Ishikawa (cell line): ENCODE results near the gene SLC24A4.

ENCODE experiments used
- CEBPB ChIP-seq: IDR thresholded peaks from 2 replicates; pipeline ENCODE4 v1.6.1; 2012
- CREB1 ChIP-seq: IDR thresholded peaks from 2 replicates; pipeline ENCODE4 v1.6.1; 2012; ENCODE audit warnings: low read depth
- EGR1 ChIP-seq: IDR thresholded peaks from 2 replicates; pipeline ENCODE4 v1.6.1; 2012
- EP300 ChIP-seq: IDR thresholded peaks from 2 replicates; pipeline ENCODE4 v1.6.1; 2012; ENCODE audit warnings: borderline replicate concordance
- FOXM1 ChIP-seq: IDR thresholded peaks from 2 replicates; pipeline ENCODE4 v1.6.1; 2012; ENCODE audit warnings: low read depth, borderline replicate concordance
- NFIC ChIP-seq: IDR thresholded peaks from 2 replicates; pipeline ENCODE4 v1.6.1; 2012
- RAD21 ChIP-seq: IDR thresholded peaks from 2 replicates; pipeline ENCODE4 v1.6.1; 2012; ENCODE audit warnings: low read depth
- TAF1 ChIP-seq: IDR thresholded peaks from 2 replicates; pipeline ENCODE4 v1.6.1; 2012; ENCODE audit warnings: low read depth, mild to moderate bottlenecking
- TCF12 ChIP-seq: IDR thresholded peaks from 2 replicates; pipeline ENCODE4 v1.6.1; 2012; ENCODE audit warnings: low read depth
- TEAD4 ChIP-seq: IDR thresholded peaks from 2 replicates; pipeline ENCODE4 v1.6.1; 2012
- YY1 ChIP-seq: IDR thresholded peaks from 2 replicates; pipeline ENCODE4 v1.6.1; 2012; ENCODE audit warnings: low read depth
- ZBTB7A ChIP-seq: IDR thresholded peaks from 2 replicates; pipeline ENCODE4 v1.6.1; 2012; ENCODE audit warnings: low read depth
- TF ChIP-seq, protein P1 (sequence below): IDR thresholded peaks from 2 replicates; pipeline ENCODE4 v1.6.1; 2012
- TF ChIP-seq, protein P2 (sequence below): IDR thresholded peaks from 2 replicates; pipeline ENCODE4 v1.6.1; 2012; ENCODE audit warnings: low read depth, mild to moderate bottlenecking
- TF ChIP-seq, protein P3 (sequence below): IDR thresholded peaks from 2 replicates; pipeline ENCODE4 v1.6.1; 2012

Gene SLC24A4

DNA sequence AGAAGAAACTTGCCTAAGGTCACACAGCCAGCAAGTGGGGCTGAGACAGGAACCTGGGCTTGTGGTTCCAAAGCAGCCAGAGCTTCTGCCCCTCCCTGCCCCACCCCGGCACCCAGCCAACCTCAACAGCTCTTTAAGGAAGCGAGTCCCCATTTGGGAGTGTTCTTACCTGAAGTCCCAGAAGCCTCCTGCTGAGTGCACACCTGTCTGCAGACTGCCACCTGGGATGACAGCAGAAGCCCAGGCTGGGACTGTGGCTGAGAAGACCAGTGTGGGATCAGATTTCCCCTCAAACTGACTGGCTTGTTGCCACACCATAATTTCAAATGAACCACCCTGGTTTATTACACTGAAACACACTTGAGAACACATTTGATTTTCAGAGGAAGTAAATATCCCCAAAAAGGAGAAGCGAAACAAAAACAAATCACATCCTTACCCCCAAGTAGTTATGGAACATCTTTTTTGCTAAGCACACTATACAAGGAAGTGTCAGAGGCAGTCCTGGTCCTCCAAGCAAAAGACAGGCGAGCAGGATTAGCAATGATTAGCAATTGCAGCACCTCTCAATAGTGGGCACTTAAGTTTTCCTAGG lies 184.3 kb downstream of the SLC24A4 start:
- TF ChIP-seq TCF12 (peak; percentile 97), YY1 (no peak), EP300 (peak; percentile 89), EGR1 (no peak), NFIC (peak; percentile 90), ZBTB7A (no peak), TEAD4 (peak; percentile 61), TAF1 (no peak), FOXM1 (peak; percentile 39; the same call in 1 of the 2 replicates), CEBPB (no peak), CREB1 (no peak), RAD21 (peak; percentile 26; the same call in 1 of the 2 replicates)
- TF ChIP-seq, protein P1, sequence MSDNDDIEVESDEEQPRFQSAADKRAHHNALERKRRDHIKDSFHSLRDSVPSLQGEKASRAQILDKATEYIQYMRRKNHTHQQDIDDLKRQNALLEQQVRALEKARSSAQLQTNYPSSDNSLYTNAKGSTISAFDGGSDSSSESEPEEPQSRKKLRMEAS, result peak; percentile 62
- TF ChIP-seq, protein P2, sequence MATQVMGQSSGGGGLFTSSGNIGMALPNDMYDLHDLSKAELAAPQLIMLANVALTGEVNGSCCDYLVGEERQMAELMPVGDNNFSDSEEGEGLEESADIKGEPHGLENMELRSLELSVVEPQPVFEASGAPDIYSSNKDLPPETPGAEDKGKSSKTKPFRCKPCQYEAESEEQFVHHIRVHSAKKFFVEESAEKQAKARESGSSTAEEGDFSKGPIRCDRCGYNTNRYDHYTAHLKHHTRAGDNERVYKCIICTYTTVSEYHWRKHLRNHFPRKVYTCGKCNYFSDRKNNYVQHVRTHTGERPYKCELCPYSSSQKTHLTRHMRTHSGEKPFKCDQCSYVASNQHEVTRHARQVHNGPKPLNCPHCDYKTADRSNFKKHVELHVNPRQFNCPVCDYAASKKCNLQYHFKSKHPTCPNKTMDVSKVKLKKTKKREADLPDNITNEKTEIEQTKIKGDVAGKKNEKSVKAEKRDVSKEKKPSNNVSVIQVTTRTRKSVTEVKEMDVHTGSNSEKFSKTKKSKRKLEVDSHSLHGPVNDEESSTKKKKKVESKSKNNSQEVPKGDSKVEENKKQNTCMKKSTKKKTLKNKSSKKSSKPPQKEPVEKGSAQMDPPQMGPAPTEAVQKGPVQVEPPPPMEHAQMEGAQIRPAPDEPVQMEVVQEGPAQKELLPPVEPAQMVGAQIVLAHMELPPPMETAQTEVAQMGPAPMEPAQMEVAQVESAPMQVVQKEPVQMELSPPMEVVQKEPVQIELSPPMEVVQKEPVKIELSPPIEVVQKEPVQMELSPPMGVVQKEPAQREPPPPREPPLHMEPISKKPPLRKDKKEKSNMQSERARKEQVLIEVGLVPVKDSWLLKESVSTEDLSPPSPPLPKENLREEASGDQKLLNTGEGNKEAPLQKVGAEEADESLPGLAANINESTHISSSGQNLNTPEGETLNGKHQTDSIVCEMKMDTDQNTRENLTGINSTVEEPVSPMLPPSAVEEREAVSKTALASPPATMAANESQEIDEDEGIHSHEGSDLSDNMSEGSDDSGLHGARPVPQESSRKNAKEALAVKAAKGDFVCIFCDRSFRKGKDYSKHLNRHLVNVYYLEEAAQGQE, result no peak
- TF ChIP-seq, protein P3, sequence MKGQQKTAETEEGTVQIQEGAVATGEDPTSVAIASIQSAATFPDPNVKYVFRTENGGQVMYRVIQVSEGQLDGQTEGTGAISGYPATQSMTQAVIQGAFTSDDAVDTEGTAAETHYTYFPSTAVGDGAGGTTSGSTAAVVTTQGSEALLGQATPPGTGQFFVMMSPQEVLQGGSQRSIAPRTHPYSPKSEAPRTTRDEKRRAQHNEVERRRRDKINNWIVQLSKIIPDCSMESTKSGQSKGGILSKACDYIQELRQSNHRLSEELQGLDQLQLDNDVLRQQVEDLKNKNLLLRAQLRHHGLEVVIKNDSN, result peak; percentile 20; the same call in 1 of the 2 replicates

- no peak for TF ChIP-seq EP300
- TF ChIP-seq RAD21, result peak; percentile 55
These were observed 188.0 kb downstream of the SLC24A4 start for GRCh38 chr14:92510972-92511371.

DNA sequence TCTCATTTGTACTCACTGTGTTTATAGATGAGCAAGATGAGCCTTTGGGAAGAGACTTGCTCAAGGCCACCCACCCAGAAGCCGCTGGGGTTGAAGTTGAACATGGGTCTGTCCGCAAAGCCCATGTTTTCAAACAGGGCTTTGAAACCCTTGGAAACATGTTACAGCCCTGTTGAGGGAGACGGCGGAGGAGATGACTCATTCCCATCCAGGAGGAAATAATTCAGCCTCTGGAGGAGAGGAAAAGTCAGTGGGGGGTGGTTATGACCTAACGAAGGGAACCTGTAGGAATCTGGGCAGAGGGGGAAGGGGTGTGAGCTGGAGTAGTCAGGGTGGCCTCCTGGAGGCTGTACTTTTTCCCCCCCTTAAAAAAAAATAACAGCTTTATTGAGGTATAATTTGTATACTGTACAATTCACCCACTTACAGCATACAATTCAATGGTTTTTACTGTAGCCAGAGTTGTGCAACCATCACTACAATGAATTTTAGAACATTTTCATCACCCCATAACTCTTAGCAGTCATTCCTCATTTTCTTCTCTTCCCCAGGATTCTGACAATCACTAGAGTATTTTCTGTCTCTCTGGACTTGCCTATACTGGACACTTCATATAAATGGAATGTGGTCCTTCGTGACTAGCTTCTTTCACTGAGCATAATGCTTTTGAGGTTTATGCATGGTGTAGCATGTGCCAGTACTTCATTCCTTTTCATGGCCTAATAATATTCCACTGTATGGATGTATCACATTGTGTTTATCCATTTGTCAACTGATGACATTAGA lies 188.7 kb downstream of the SLC24A4 start:
- TF ChIP-seq EGR1, result no peak
- TF ChIP-seq FOXM1, result peak; percentile 61; the same call in 1 of the 2 replicates
- no peak for TF ChIP-seq TAF1
- TF ChIP-seq, protein P3, result no peak
- TF ChIP-seq RAD21, result peak; percentile 23; the same call in 1 of the 2 replicates
- peak; percentile 66 for TF ChIP-seq CEBPB
- TF ChIP-seq TEAD4, result peak; percentile 55
- peak; percentile 74; the same call in 1 of the 2 replicates for TF ChIP-seq EP300
- TF ChIP-seq ZBTB7A, result no peak
- TF ChIP-seq TCF12, result peak; percentile 67; the same call in 1 of the 2 replicates
- no peak for TF ChIP-seq YY1
- TF ChIP-seq, protein P1, result peak; percentile 64
- TF ChIP-seq, protein P2, result no peak
- TF ChIP-seq CREB1, result no peak
- TF ChIP-seq NFIC, result peak; percentile 13; the same call in 1 of the 2 replicates

DNA sequence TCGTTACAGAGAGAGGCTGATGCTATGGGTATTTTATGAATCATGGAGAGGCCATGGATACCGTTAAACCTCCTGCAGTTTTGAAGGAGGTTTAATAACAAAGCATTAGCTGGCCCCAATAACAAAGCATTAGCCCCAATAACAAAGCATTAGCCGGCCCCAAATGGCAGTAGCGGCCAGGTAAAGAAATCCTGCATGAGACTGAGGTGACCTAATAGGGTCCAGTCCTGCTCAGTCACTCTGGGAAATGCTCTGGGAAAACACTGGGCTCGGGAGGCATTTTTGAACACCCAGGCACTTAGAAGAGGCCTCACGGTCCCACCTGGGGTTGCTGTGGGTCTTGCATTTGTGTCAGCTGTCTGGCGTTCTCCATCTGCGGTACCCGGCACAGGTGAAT lies 189.8 kb downstream of the SLC24A4 start:
- no peak for TF ChIP-seq EP300
- no peak for TF ChIP-seq FOXM1
- TF ChIP-seq ZBTB7A, result no peak
- no peak for TF ChIP-seq TAF1
- TF ChIP-seq, protein P3, result no peak
- TF ChIP-seq, protein P1, result no peak
- no peak for TF ChIP-seq RAD21
- TF ChIP-seq, protein P2, result no peak
- TF ChIP-seq YY1, result no peak
- no peak for TF ChIP-seq TEAD4
- TF ChIP-seq CREB1, result no peak
- no peak for TF ChIP-seq CEBPB
- TF ChIP-seq TCF12, result no peak
- no peak for TF ChIP-seq NFIC
- TF ChIP-seq EGR1, result no peak
